ENCODE measurements around the gene PPIL6. TPM values are rescaled to one million over a fixed set of nuclear protein-coding genes. Genes with fewer than 3 reads are reported as not detected.
A peak's percentile ranks its signal among the peaks of the same experiment; 100 is the strongest.
"Not testable (repeated sequence)": the region's sequence is repeated elsewhere in the genome, so short reads cannot be mapped to it uniquely, and the experiment has no call there.

PPIL6 gene
- polyA plus RNA-seq, 6 donors from 2014 or later = 1.1 to 3.9 (median 2.4) TPM

GRCh38 chr6:109374326-109374892 is 66.0 kb downstream of the PPIL6 start:
- no peak for DNase-seq
- Mint-ChIP-seq H3K4me1 (peaks cover 54 to 63% (median 55%) of the 10 kb centered on the region in 3 donors), H3K27me3 (no peaks in the 10 kb centered on the region), H3K36me3 (peaks cover 39 to 51% of the 10 kb centered on the region in 2 donors), H3K27ac (peak overlapping the region; percentile 2 to 91 (median 84)), H3K9me3 (no peaks in the 10 kb centered on the region), H3K4me3 (peak overlapping the region in 2 of 8 donors; percentile 6 to 36)
- no peak for ATAC-seq (ENCODE audit: low read depth in 2 of 2)

GRCh38 chr6:109373762-109374161 is 66.7 kb downstream of the PPIL6 start:
- peak overlapping the region in 5 of 6 donors; percentile 21 to 86 (median 78) for H3K27ac Mint-ChIP-seq
- peak overlapping the region in 3 of 8 donors; percentile 6 to 25 (median 22) for H3K4me3 Mint-ChIP-seq
- H3K4me1 Mint-ChIP-seq = peaks cover 47 to 56% (median 48%) of the 10 kb centered on the region in 3 donors
- no peak for DNase-seq
- H3K36me3 Mint-ChIP-seq = peaks cover 34 to 48% of the 10 kb centered on the region in 2 donors
- peak; percentile 44 to 72 for ATAC-seq (ENCODE audit: low read depth in 2 of 2)
- no peaks in the 10 kb centered on the region for H3K27me3 Mint-ChIP-seq
- H3K9me3 Mint-ChIP-seq = no peaks in the 10 kb centered on the region

- Mint-ChIP-seq H3K4me1 (peaks cover 44 to 54% (median 44%) of the 10 kb centered on the region in 3 donors), H3K27me3 (no peaks in the 10 kb centered on the region), H3K4me3 (peak overlapping the region in 3 of 8 donors; percentile 6 to 22 (median 13)), H3K36me3 (peaks cover 31 to 48% of the 10 kb centered on the region in 2 donors), H3K9me3 (no peaks in the 10 kb centered on the region), H3K27ac (peak overlapping the region in 5 of 6 donors; percentile 53 to 86 (median 79))
- DNase-seq (no peak), ATAC-seq (ENCODE audit: low read depth in 2 of 2) (no peak)
These were observed 67.1 kb downstream of the PPIL6 start for GRCh38 chr6:109373331-109373730.

GRCh38 chr6:109372130-109372529 is 68.3 kb downstream of the PPIL6 start:
- DNase-seq = no peak
- Mint-ChIP-seq H3K4me1 (peaks cover 35 to 44% (median 37%) of the 10 kb centered on the region in 3 donors), H3K27me3 (no peaks in the 10 kb centered on the region), H3K27ac (peak overlapping the region in 1 of 6 donors; percentile 33), H3K4me3 (no peak overlapping the region), H3K9me3 (no peaks in the 10 kb centered on the region), H3K36me3 (peaks cover 31 to 39% of the 10 kb centered on the region in 2 donors)
- ATAC-seq (ENCODE audit: low read depth in 2 of 2) = no peak

GRCh38 chr6:109370792-109371191 is 69.6 kb downstream of the PPIL6 start:
- Mint-ChIP-seq H3K4me1 (peaks cover 31 to 37% (median 37%) of the 10 kb centered on the region in 3 donors), H3K4me3 (no peak overlapping the region), H3K27me3 (no peaks in the 10 kb centered on the region), H3K36me3 (peaks cover 25 to 35% of the 10 kb centered on the region in 2 donors), H3K27ac (peak overlapping the region in 2 of 6 donors; percentile 37 to 77), H3K9me3 (no peaks in the 10 kb centered on the region)
- no peak for DNase-seq
- no peak for ATAC-seq (ENCODE audit: low read depth in 2 of 2)

- peaks cover 31 to 37% (median 36%) of the 10 kb centered on the region in 3 donors for H3K4me1 Mint-ChIP-seq
- peak overlapping the region in 1 of 6 donors; percentile 47 for H3K27ac Mint-ChIP-seq
- ATAC-seq (ENCODE audit: low read depth in 2 of 2) (no peak), DNase-seq (no peak)
- H3K36me3 Mint-ChIP-seq = peaks cover 24 to 34% of the 10 kb centered on the region in 2 donors
- H3K9me3 Mint-ChIP-seq = no peaks in the 10 kb centered on the region
- no peaks in the 10 kb centered on the region for H3K27me3 Mint-ChIP-seq
- no peak overlapping the region for H3K4me3 Mint-ChIP-seq
These were observed 70.1 kb downstream of the PPIL6 start for GRCh38 chr6:109370336-109370735.

- DNase-seq (no peak), ATAC-seq (ENCODE audit: low read depth in 2 of 2) (no peak)
- Mint-ChIP-seq H3K4me3 (no peak overlapping the region), H3K27ac (peak overlapping the region in 2 of 6 donors; percentile 36 to 47), H3K9me3 (peaks cover 0 to 4% (median 0%) of the 10 kb centered on the region in 7 donors), H3K27me3 (no peaks in the 10 kb centered on the region), H3K4me1 (peaks cover 29 to 32% (median 31%) of the 10 kb centered on the region in 3 donors), H3K36me3 (peaks cover 20 to 37% of the 10 kb centered on the region in 2 donors)
These were observed 70.7 kb downstream of the PPIL6 start for GRCh38 chr6:109369728-109370127.

GRCh38 chr6:109364382-109365078 is 75.9 kb downstream of the PPIL6 start:
- peak overlapping the region in 2 of 6 donors; percentile 28 to 31 for H3K27ac Mint-ChIP-seq
- H3K4me3 Mint-ChIP-seq; H3K9me3 Mint-ChIP-seq; ATAC-seq (ENCODE audit: low read depth in 2 of 2); DNase-seq; H3K27me3 Mint-ChIP-seq: not testable (repeated sequence)
- H3K4me1 Mint-ChIP-seq = peaks cover 9 to 25% (median 13%) of the 10 kb centered on the region in 3 donors
- peaks cover 9 to 48% of the 10 kb centered on the region in 2 donors for H3K36me3 Mint-ChIP-seq

- ATAC-seq (ENCODE audit: low read depth in 2 of 2) = no peak
These were observed 76.7 kb downstream of the PPIL6 start for GRCh38 chr6:109363753-109364152.

GRCh38 chr6:109362102-109362884 is 78.1 kb downstream of the PPIL6 start:
- DNase-seq (no peak), ATAC-seq (ENCODE audit: low read depth in 2 of 2) (no peak)
- Mint-ChIP-seq H3K27ac (peak overlapping the region in 2 of 6 donors; percentile 35 to 57), H3K4me3 (no peak overlapping the region), H3K9me3 (peaks cover 0 to 7% (median 0%) of the 10 kb centered on the region in 7 donors), H3K4me1 (peaks cover 13 to 33% (median 13%) of the 10 kb centered on the region in 3 donors), H3K36me3 (peaks cover 15 to 57% of the 10 kb centered on the region in 2 donors), H3K27me3 (no peaks in the 10 kb centered on the region)

More at GRCh38 chr6:109363753-109364152, 76.7 kb downstream of the PPIL6 start:
- peaks cover 0 to 7% (median 0%) of the 10 kb centered on the region in 7 donors for H3K9me3 Mint-ChIP-seq
- H3K27me3 Mint-ChIP-seq = no peaks in the 10 kb centered on the region
- H3K4me1 Mint-ChIP-seq = peaks cover 9 to 27% (median 13%) of the 10 kb centered on the region in 3 donors
- DNase-seq = no peak
- peak overlapping the region in 1 of 6 donors; percentile 84 for H3K27ac Mint-ChIP-seq
- H3K4me3 Mint-ChIP-seq = peak overlapping the region in 2 of 8 donors; percentile 22 to 54
- H3K36me3 Mint-ChIP-seq = peaks cover 9 to 48% of the 10 kb centered on the region in 2 donors

GRCh38 chr6:109360791-109361190 is 79.6 kb downstream of the PPIL6 start:
- DNase-seq = no peak
- Mint-ChIP-seq H3K4me3 (no peak overlapping the region), H3K9me3 (peaks cover 0 to 10% (median 2%) of the 10 kb centered on the region in 7 donors), H3K4me1 (peaks cover 13 to 33% (median 13%) of the 10 kb centered on the region in 3 donors), H3K36me3 (peaks cover 15 to 51% of the 10 kb centered on the region in 2 donors), H3K27ac (peak overlapping the region in 1 of 6 donors; percentile 39), H3K27me3 (no peaks in the 10 kb centered on the region)
- ATAC-seq (ENCODE audit: low read depth in 2 of 2) = no peak

- ATAC-seq (ENCODE audit: low read depth in 2 of 2) = no peak
- peak overlapping the region in 3 of 6 donors; percentile 20 to 81 (median 75) for H3K27ac Mint-ChIP-seq
- H3K36me3 Mint-ChIP-seq = peaks cover 15 to 51% of the 10 kb centered on the region in 2 donors
These were observed 80.1 kb downstream of the PPIL6 start for GRCh38 chr6:109360281-109360680.

GRCh38 chr6:109359248-109359647 is 81.2 kb downstream of the PPIL6 start:
- DNase-seq = no peak
- H3K9me3 Mint-ChIP-seq = peaks cover 0 to 7% (median 0%) of the 10 kb centered on the region in 7 donors
- peaks cover 15 to 43% of the 10 kb centered on the region in 2 donors for H3K36me3 Mint-ChIP-seq
- peaks cover 12 to 33% (median 13%) of the 10 kb centered on the region in 3 donors for H3K4me1 Mint-ChIP-seq
- ATAC-seq (ENCODE audit: low read depth in 2 of 2) = no peak
- no peaks in the 10 kb centered on the region for H3K27me3 Mint-ChIP-seq
- peak overlapping the region in 2 of 6 donors; percentile 30 to 69 for H3K27ac Mint-ChIP-seq
- H3K4me3 Mint-ChIP-seq = no peak overlapping the region

More at GRCh38 chr6:109360281-109360680, 80.1 kb downstream of the PPIL6 start:
- no peak for DNase-seq
- Mint-ChIP-seq H3K9me3 (peaks cover 0 to 10% (median 2%) of the 10 kb centered on the region in 7 donors), H3K4me1 (peaks cover 13 to 33% (median 13%) of the 10 kb centered on the region in 3 donors), H3K27me3 (no peaks in the 10 kb centered on the region), H3K4me3 (no peak overlapping the region)
